HUES48 (cell line): ENCODE measurements around the gene RUNX1.

Source experiments
- H3K27ac ChIP-seq: one replicate; pipeline ENCODE4 v1.7.0; 2013; ENCODE audit warnings: low read depth, low read length, inconsistent platforms
- H3K27me3 ChIP-seq: 2 replicates; pipeline ENCODE4 v1.6.1; 2013; ENCODE audit warnings: mild to moderate bottlenecking, low read length; ENCODE audit not compliant: control insufficient read depth, insufficient read depth
- H3K36me3 ChIP-seq: 2 replicates; pipeline ENCODE4 v1.6.1; 2013; ENCODE audit warnings: low read length; ENCODE audit not compliant: control insufficient read depth, insufficient read depth
- H3K4me1 ChIP-seq: 2 replicates; pipeline ENCODE4 v1.6.1; 2013; ENCODE audit warnings: mild to moderate bottlenecking, low read length; ENCODE audit not compliant: control insufficient read depth, insufficient read depth
- H3K4me3 ChIP-seq: 2 replicates; pipeline ENCODE4 v1.5.1; 2013; ENCODE audit warnings: mild to moderate bottlenecking, low read depth, low read length
- H3K9ac ChIP-seq: 2 replicates; pipeline ENCODE4 v1.6.1; 2013; ENCODE audit warnings: mild to moderate bottlenecking, low read depth, low read length, moderate library complexity
- H3K9me3 ChIP-seq: 2 replicates; pipeline ENCODE4 v1.6.1; 2013; ENCODE audit warnings: low read length; ENCODE audit not compliant: control insufficient read depth, insufficient read depth

The RUNX1 gene

GRCh38 chr21:34919406-34919805, 129.7 kb downstream of the RUNX1 start:
- no peak overlapping the region for H3K4me3 ChIP-seq
- peaks cover 6% of the 10 kb centered on the region; the same call in 1 of the 2 replicates for H3K4me1 ChIP-seq
- H3K27ac ChIP-seq: no peak overlapping the region
- no peaks in the 10 kb centered on the region for H3K36me3 ChIP-seq
- H3K27me3 ChIP-seq: no peaks in the 10 kb centered on the region
- no peaks in the 10 kb centered on the region for H3K9me3 ChIP-seq
- no peak overlapping the region for H3K9ac ChIP-seq

GRCh38 chr21:34916446-34916845, 132.7 kb downstream of the RUNX1 start:
- Histone ChIP-seq H3K36me3 (no peaks in the 10 kb centered on the region), H3K9me3 (no peaks in the 10 kb centered on the region), H3K27me3 (no peaks in the 10 kb centered on the region), H3K4me1 (peaks cover 6% of the 10 kb centered on the region; the same call in 1 of the 2 replicates), H3K27ac (no peak overlapping the region), H3K4me3 (no peak overlapping the region), H3K9ac (no peak overlapping the region)

GRCh38 chr21:34915364-34915841, 133.7 kb downstream of the RUNX1 start:
- no peaks in the 10 kb centered on the region for H3K36me3 ChIP-seq
- H3K4me1 ChIP-seq: peaks cover 6% of the 10 kb centered on the region; the same call in 1 of the 2 replicates
- no peak overlapping the region for H3K9ac ChIP-seq
- H3K4me3 ChIP-seq: no peak overlapping the region
- no peak overlapping the region for H3K27ac ChIP-seq
- H3K9me3 ChIP-seq: no peaks in the 10 kb centered on the region
- no peaks in the 10 kb centered on the region for H3K27me3 ChIP-seq

- Histone ChIP-seq H3K36me3 (no peaks in the 10 kb centered on the region), H3K4me1 (peaks cover 6% of the 10 kb centered on the region; the same call in 1 of the 2 replicates), H3K4me3 (no peak overlapping the region), H3K9ac (no peak overlapping the region), H3K9me3 (no peaks in the 10 kb centered on the region), H3K27me3 (no peaks in the 10 kb centered on the region), H3K27ac (no peak overlapping the region)
Measured at GRCh38 chr21:34914239-34914638, 134.9 kb downstream of the RUNX1 start.

- H3K4me3 ChIP-seq: no peak overlapping the region
- no peak overlapping the region for H3K9ac ChIP-seq
- no peaks in the 10 kb centered on the region for H3K36me3 ChIP-seq
- no peaks in the 10 kb centered on the region for H3K27me3 ChIP-seq
- no peaks in the 10 kb centered on the region for H3K9me3 ChIP-seq
- H3K4me1 ChIP-seq: peaks cover 6% of the 10 kb centered on the region; the same call in 1 of the 2 replicates
- no peak overlapping the region for H3K27ac ChIP-seq
Measured at GRCh38 chr21:34913811-34914210, 135.3 kb downstream of the RUNX1 start.

GRCh38 chr21:34912022-34912945, 136.8 kb downstream of the RUNX1 start:
- Histone ChIP-seq H3K36me3 (no peaks in the 10 kb centered on the region), H3K4me1 (peaks cover 14% of the 10 kb centered on the region; the same call in 1 of the 2 replicates), H3K9me3 (no peaks in the 10 kb centered on the region), H3K4me3 (no peak overlapping the region), H3K9ac (no peak overlapping the region), H3K27me3 (no peaks in the 10 kb centered on the region), H3K27ac (no peak overlapping the region)

- Histone ChIP-seq H3K9ac (no peak overlapping the region), H3K27me3 (no peaks in the 10 kb centered on the region), H3K36me3 (no peaks in the 10 kb centered on the region), H3K9me3 (no peaks in the 10 kb centered on the region), H3K4me1 (peaks cover 14% of the 10 kb centered on the region; the same call in 1 of the 2 replicates), H3K27ac (no peak overlapping the region), H3K4me3 (no peak overlapping the region)
Measured at GRCh38 chr21:34911360-34911759, 137.7 kb downstream of the RUNX1 start.

- Histone ChIP-seq H3K9ac (no peak overlapping the region), H3K4me3 (no peak overlapping the region), H3K27me3 (no peaks in the 10 kb centered on the region), H3K9me3 (no peaks in the 10 kb centered on the region), H3K4me1 (peaks cover 11% of the 10 kb centered on the region; the same call in 1 of the 2 replicates), H3K36me3 (no peaks in the 10 kb centered on the region), H3K27ac (no peak overlapping the region)
Measured at GRCh38 chr21:34910396-34910795, 138.7 kb downstream of the RUNX1 start.

GRCh38 chr21:34909492-34910292, 139.4 kb downstream of the RUNX1 start:
- H3K36me3 ChIP-seq: no peaks in the 10 kb centered on the region
- no peak overlapping the region for H3K27ac ChIP-seq
- no peaks in the 10 kb centered on the region for H3K9me3 ChIP-seq
- peaks cover 8% of the 10 kb centered on the region; the same call in 1 of the 2 replicates for H3K4me1 ChIP-seq
- no peak overlapping the region for H3K9ac ChIP-seq
- H3K4me3 ChIP-seq: no peak overlapping the region
- H3K27me3 ChIP-seq: no peaks in the 10 kb centered on the region

- no peaks in the 10 kb centered on the region for H3K36me3 ChIP-seq
- H3K9ac ChIP-seq: no peak overlapping the region
- no peaks in the 10 kb centered on the region for H3K27me3 ChIP-seq
- H3K9me3 ChIP-seq: no peaks in the 10 kb centered on the region
- peaks cover 8% of the 10 kb centered on the region; the same call in 1 of the 2 replicates for H3K4me1 ChIP-seq
- no peak overlapping the region for H3K4me3 ChIP-seq
- no peak overlapping the region for H3K27ac ChIP-seq
Measured at GRCh38 chr21:34908419-34909055, 140.6 kb downstream of the RUNX1 start.
